OCI-M1 (cell line): ENCODE results near the gene LIPT2.

ENCODE experiments used
- DNase-seq: peaks from one replicate; lab custom pipeline; 2025; lab: John Stamatoyannopoulos, UW

LIPT2 gene

GRCh38 chr11:74504100-74504691, 10.7 kb upstream of the LIPT2 start:
- DNase-seq: peak; percentile 49

GRCh38 chr11:74494916-74495315, 1.4 kb upstream of the LIPT2 start:
- DNase-seq: no peak

GRCh38 chr11:74493791-74494630, 487 bp upstream of the LIPT2 start:
- DNase-seq: no peak

- no peak for DNase-seq
Measured at GRCh38 chr11:74492084-74492483, 1.4 kb downstream of the LIPT2 start.

- DNase-seq: no peak
Measured at GRCh38 chr11:74490941-74491340, 2.6 kb downstream of the LIPT2 start.

- DNase-seq: peak; percentile 63
Measured at GRCh38 chr11:74487875-74488274, 5.6 kb downstream of the LIPT2 start.

GRCh38 chr11:74485868-74486267, 7.7 kb downstream of the LIPT2 start:
- DNase-seq: peak; percentile 77

GRCh38 chr11:74480688-74481417, 12.7 kb downstream of the LIPT2 start:
- peak; percentile 70 for DNase-seq

- peak; percentile 69 for DNase-seq
Measured at GRCh38 chr11:74479732-74480123, 13.8 kb downstream of the LIPT2 start.

GRCh38 chr11:74478877-74479731, 14.4 kb downstream of the LIPT2 start:
- DNase-seq: no peak

- DNase-seq: peak; percentile 55
Measured at GRCh38 chr11:74476536-74476935, 17.0 kb downstream of the LIPT2 start.

- DNase-seq: no peak
Measured at GRCh38 chr11:74474316-74474715, 19.2 kb downstream of the LIPT2 start.

GRCh38 chr11:74473382-74474173, 19.9 kb downstream of the LIPT2 start:
- no peak for DNase-seq

- no peak for DNase-seq
Measured at GRCh38 chr11:74471668-74472429, 21.7 kb downstream of the LIPT2 start.

- no peak for DNase-seq
Measured at GRCh38 chr11:74471037-74471436, 22.5 kb downstream of the LIPT2 start.

GRCh38 chr11:74470526-74470925, 23.0 kb downstream of the LIPT2 start:
- no peak for DNase-seq

- no peak for DNase-seq
Measured at GRCh38 chr11:74468936-74469335, 24.6 kb downstream of the LIPT2 start.

- no peak for DNase-seq
Measured at GRCh38 chr11:74468521-74468920, 25.0 kb downstream of the LIPT2 start.

GRCh38 chr11:74468058-74468457, 25.5 kb downstream of the LIPT2 start:
- DNase-seq: no peak
